Measurements from ENCODE around the gene OPN1MW2.
A peak's percentile ranks its signal among the peaks of the same experiment; 100 is the strongest.
"Not testable (repeated sequence)": the region's sequence is repeated elsewhere in the genome, so short reads cannot be mapped to it uniquely, and the experiment has no call there.

OPN1MW2 gene

GRCh38 chrX:154219456-154219855, at the start of gene OPN1MW2:
OPN1MW2 (plus strand) TSS chrX:154219756; CDS start chrX:154219816, 60 bp downstream.
- DNase-seq, result not testable (repeated sequence)

GRCh38 chrX:154172535-154172943, 47.0 kb upstream of the OPN1MW2 start:
- DNase-seq, result not testable (repeated sequence)

- DNase-seq, result not testable (repeated sequence)
Observed at GRCh38 chrX:154174356-154174755, 45.2 kb upstream of the OPN1MW2 start.

GRCh38 chrX:154182296-154182695, 37.3 kb upstream of the OPN1MW2 start, which contains the start of gene OPN1MW:
OPN1MW (plus strand) TSS chrX:154182596; CDS start chrX:154182678, 82 bp downstream.
- not testable (repeated sequence) for DNase-seq

- DNase-seq, result not testable (repeated sequence)
Observed at GRCh38 chrX:154183794-154184193, 35.8 kb upstream of the OPN1MW2 start.

- DNase-seq, result not testable (repeated sequence)
Observed at GRCh38 chrX:154192846-154193245, 26.7 kb upstream of the OPN1MW2 start.

- not testable (repeated sequence) for DNase-seq
Observed at GRCh38 chrX:154194316-154194715, 25.2 kb upstream of the OPN1MW2 start.

GRCh38 chrX:154196466-154196865, 23.1 kb upstream of the OPN1MW2 start:
- DNase-seq, result not testable (repeated sequence)

GRCh38 chrX:154209670-154210418, 9.7 kb upstream of the OPN1MW2 start:
- not testable (repeated sequence) for DNase-seq

GRCh38 chrX:154211057-154211456, 8.5 kb upstream of the OPN1MW2 start:
- DNase-seq, result peak in 1 of 2 donors; percentile 0

- DNase-seq, result not testable (repeated sequence)
Observed at GRCh38 chrX:154211499-154211898, 8.1 kb upstream of the OPN1MW2 start.

- DNase-seq, result not testable (repeated sequence)
Observed at GRCh38 chrX:154225292-154225691, 5.7 kb downstream of the OPN1MW2 start.

- not testable (repeated sequence) for DNase-seq
Observed at GRCh38 chrX:154226706-154227105, 7.2 kb downstream of the OPN1MW2 start.

- DNase-seq, result not testable (repeated sequence)
Observed at GRCh38 chrX:154231443-154231842, 11.9 kb downstream of the OPN1MW2 start.

- not testable (repeated sequence) for DNase-seq
Observed at GRCh38 chrX:154233620-154234019, 14.1 kb downstream of the OPN1MW2 start.

GRCh38 chrX:154238939-154239559, 19.5 kb downstream of the OPN1MW2 start:
- not testable (repeated sequence) for DNase-seq

GRCh38 chrX:154239982-154240503, 20.5 kb downstream of the OPN1MW2 start:
- DNase-seq, result not testable (repeated sequence)

GRCh38 chrX:154247377-154248045, 28.0 kb downstream of the OPN1MW2 start:
- DNase-seq, result not testable (repeated sequence)

- not testable (repeated sequence) for DNase-seq
Observed at GRCh38 chrX:154248076-154248475, 28.5 kb downstream of the OPN1MW2 start.

GRCh38 chrX:154257282-154257681, 37.7 kb downstream of the OPN1MW2 start, which contains the start of gene OPN1MW3:
OPN1MW3 (plus strand) TSS chrX:154257582; CDS start chrX:154257620, 38 bp downstream.
- DNase-seq, result not testable (repeated sequence)

- DNase-seq, result not testable (repeated sequence)
Observed at GRCh38 chrX:154258711-154259110, 39.2 kb downstream of the OPN1MW2 start.

- not testable (repeated sequence) for DNase-seq
Observed at GRCh38 chrX:154263072-154263471, 43.5 kb downstream of the OPN1MW2 start.

- DNase-seq, result not testable (repeated sequence)
Observed at GRCh38 chrX:154269245-154269644, 49.7 kb downstream of the OPN1MW2 start.
